Epithelial cell of esophagus (primary cell): ENCODE results near the gene HYDIN.

ENCODE experiments used
- DNase-seq: peaks from one replicate; pipeline ENCODE4 v3.0.0; 2010; ENCODE audit warnings: low read depth
- H3K4me3 ChIP-seq: 2 replicates; pipeline ENCODE4 v1.5.1; 2011; ENCODE audit warnings: mild to moderate bottlenecking, low read length, control low read depth
- TF ChIP-seq, protein P1 (sequence below): IDR thresholded peaks from 2 replicates; pipeline ENCODE4 v1.5.1; 2011; ENCODE audit warnings: low read depth, mild to moderate bottlenecking, low read length, control low read depth, inconsistent platforms; ENCODE audit not compliant: insufficient read depth; ENCODE audit errors: missing control alignments

Gene HYDIN

DNA sequence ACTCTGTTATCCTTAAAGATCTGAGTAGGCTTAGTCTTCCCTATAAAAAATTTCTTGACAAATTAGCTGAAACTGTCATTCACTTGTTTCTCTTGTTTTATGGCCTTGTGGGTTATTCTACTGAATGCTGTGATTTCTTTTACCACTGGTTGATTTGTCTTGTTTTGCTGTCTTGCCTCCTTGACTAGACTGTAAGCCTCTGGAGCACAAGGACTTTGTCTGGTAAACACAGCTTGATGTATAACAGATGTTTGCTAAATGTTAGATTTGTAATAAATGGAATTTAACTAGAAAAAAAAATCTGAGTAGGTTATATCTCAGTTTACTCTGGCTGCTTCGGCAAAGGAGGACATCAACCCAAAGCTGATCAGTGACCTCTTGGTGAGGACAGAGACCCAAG, 451.2 kb downstream of the HYDIN start:
- H3K4me3 ChIP-seq, result no peak overlapping the region
- no peak for DNase-seq
- TF ChIP-seq, protein P1, sequence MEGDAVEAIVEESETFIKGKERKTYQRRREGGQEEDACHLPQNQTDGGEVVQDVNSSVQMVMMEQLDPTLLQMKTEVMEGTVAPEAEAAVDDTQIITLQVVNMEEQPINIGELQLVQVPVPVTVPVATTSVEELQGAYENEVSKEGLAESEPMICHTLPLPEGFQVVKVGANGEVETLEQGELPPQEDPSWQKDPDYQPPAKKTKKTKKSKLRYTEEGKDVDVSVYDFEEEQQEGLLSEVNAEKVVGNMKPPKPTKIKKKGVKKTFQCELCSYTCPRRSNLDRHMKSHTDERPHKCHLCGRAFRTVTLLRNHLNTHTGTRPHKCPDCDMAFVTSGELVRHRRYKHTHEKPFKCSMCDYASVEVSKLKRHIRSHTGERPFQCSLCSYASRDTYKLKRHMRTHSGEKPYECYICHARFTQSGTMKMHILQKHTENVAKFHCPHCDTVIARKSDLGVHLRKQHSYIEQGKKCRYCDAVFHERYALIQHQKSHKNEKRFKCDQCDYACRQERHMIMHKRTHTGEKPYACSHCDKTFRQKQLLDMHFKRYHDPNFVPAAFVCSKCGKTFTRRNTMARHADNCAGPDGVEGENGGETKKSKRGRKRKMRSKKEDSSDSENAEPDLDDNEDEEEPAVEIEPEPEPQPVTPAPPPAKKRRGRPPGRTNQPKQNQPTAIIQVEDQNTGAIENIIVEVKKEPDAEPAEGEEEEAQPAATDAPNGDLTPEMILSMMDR, result no peak

DNA sequence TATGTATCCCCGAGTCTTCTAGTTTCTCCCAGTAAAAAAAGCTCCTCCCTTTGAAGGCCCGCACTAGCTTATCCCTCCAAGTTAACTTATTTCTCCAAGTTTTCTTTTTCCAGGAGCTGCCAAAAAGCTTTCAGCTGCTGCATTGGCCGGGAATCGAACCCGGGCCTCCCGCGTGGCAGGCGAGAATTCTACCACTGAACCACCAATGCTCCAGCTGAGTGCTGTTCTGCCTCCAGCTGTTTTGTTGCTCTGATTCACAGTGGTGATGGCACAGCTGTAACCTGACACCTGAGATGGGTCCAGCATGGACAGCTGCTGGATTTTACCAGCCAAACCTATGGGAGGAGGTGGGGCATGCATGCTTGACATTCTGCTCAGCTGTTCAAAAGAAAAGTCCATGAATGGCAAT, 451.6 kb downstream of the HYDIN start:
- peak; percentile 89 for DNase-seq

DNA sequence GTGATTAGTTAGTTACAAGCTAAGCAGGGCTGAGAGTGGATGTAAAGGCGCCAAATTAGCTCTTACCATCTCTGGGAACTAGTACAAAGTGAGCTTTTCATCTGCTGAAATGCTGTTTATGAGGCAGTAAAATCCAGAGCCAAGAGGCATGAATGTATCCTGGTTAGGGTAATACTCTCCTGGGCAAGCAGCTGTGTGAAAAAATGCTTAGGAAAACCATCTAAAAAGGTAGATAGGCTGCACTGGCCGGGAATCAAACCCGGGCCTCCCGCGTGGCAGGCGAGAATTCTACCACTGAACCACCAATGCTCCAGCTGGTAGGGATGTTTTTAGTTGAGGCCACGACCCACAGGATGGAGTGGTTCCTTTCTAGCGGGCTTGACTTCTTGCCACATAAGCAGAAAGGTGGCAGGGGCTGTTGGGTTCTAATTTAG, 452.5 kb downstream of the HYDIN start:
- H3K4me3 ChIP-seq, result no peak overlapping the region
- TF ChIP-seq, protein P1, result no peak
- no peak for DNase-seq

More for the DNA sequence above, 451.6 kb downstream of the HYDIN start:
- no peak overlapping the region for H3K4me3 ChIP-seq
- TF ChIP-seq, protein P1, result no peak

DNA sequence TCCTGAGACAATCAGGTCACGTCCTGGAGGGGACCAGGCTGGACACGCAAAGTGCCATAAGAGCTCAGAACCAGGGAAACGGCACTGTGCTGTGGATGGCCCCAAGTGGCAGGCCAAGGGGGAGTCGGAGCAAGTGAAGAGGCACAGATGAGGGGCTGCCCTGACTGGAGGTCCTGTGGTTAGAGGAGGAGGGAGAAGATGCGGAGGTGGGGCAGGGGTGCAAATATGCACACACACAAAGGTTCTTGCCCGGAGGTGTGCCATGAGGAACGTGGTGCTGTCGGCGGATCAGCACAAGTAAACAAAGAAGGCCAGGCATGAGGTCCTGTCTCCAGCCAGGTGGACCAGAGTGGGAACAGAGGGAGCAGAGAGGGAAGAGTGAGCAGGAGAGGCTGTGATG, 453.0 kb downstream of the HYDIN start:
- no peak for DNase-seq
- no peak overlapping the region for H3K4me3 ChIP-seq
- TF ChIP-seq, protein P1, result no peak

DNA sequence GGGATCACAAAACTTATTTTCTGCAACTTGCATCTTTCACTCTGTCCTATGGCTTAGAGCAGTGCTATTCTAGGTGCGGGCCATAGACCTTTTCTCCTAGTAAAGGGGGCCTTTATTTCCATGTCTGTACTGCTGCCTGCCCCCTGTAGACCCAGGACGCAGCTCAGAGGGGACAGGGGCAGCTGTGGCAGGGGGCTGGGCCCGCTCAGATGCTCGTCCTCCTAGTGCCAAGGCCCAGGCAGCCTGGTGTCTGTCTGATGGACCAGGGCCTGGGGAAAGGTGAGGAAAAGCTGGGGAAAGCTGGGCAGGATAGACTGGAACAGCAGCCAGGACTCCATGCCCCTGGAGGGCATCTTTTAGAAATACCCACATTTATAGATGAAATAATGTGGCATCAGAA, 455.1 kb downstream of the HYDIN start:
- no peak for DNase-seq
- H3K4me3 ChIP-seq, result no peak overlapping the region
- TF ChIP-seq, protein P1, result no peak

DNA sequence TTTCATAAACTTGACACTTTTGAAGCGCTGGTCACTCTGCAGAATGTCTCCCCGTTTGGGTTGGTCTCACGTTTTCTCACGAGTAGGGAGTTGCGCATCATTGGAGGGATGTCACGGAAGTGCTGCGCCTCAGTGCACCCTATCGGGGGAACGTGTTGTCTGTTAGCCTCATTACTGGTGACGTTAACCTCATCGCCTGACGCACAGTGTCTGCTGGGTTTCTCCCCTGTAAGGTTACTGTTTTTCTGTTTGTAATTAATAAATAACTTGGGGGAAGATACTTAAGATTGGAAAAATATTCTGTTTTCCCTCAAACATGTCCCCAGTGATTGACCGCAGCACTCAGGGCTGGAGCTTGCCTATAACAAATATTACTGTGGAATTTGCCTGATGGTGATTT, 456.3 kb downstream of the HYDIN start:
- no peak for DNase-seq
- TF ChIP-seq, protein P1, result no peak
- no peak overlapping the region for H3K4me3 ChIP-seq

DNA sequence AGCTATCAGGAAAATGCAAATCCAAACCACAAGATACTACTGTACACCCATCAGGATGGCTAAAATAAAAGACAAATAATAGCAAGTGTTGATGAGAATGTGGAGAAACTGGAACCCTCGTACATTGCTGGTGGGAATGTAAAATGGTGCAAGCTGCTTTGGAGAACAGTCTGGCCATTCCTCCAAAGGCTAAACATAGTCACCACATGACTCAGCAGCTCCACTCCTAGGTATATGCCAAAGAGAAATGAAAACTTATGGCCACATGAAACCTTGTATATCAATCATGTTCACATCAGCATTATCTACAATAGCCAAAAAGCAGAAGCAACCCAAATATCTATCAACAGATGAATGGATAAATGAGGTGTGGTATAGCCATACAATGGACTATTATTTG, 458.0 kb downstream of the HYDIN start:
- DNase-seq, result peak; percentile 57
- TF ChIP-seq, protein P1, result no peak
- no peak overlapping the region for H3K4me3 ChIP-seq
